Anterior cingulate cortex (tissue), 58 donors: ENCODE measurements around the gene CCT7.
A peak's percentile ranks its signal among the peaks of the same experiment; 100 is the strongest.

Experiments
- DNase-seq, 58 donors: peaks; one replicate each; lab custom pipeline; 2025; lab: John Stamatoyannopoulos, UW

The CCT7 gene

DNA sequence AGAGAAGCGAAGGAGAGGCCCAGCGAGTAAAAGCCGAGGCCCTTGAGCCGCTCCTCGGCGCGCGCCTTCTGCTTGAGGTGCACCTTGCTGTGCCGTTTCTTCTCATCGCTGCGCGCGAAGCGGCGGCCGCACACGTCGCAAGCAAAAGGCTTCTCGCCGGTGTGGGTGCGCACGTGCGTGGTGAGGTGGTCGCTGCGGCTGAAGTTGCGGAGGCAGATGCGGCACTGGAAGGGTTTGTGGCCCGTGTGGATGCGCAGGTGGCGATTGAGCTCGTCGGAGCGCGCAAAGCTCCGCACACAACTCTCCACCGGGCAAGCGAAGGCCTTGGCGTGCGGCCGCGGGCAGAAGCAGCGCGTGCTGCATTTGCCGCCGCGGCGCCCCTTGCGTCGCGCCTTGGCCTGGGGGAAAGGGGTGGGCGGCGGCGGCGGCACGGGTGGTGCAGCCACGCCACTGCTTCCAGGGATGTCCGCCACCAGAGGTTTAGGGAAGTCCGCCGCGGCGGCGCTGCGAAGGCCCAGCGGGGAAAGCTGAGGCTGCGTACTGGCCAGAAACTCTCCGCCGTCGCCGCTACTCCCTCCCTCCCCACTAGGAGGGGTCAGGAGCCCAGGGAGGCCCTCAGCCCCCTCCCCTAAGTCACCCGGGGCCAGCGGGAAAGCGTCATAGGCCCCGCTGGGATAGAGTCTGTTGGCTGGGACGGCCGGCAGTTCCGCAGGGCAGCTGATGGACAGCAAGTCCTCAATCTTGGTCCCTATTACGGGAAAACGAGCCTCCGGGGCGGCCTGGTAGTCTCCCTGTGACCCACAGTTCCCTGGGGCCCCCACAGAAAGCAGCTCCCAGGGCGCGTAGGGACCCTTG, 57.6 kb downstream of the CCT7 start:
- DNase-seq = no peak

DNA sequence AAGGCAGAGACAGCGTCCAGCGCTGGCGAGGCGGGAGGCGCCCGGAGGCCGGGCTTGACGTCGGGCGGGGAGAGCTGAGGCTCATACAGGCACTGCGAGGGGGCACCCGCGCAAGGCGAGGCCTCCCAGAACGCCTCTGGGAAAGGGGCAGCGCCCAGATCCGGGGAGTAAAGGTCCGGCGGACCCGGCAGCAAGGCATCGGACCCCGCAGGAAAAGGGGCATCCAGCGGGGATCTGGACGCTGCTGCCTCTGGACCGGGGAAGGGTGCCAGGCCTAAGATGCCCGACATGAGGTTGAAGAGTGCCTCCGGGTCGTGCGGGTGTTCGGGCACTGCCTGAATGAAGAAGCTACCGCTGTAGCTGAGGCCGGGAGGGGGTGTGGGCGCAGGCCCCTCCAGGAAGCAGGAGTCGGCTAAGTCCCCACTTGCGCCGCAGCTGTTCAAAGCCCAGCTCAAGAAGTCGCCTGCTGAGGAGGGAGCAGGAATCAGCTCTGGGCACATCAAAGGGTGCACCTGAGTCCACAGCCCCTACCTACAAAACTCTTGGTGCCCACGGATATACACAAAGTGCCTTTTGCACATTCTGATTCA, 58.3 kb downstream of the CCT7 start:
- no peak for DNase-seq

DNA sequence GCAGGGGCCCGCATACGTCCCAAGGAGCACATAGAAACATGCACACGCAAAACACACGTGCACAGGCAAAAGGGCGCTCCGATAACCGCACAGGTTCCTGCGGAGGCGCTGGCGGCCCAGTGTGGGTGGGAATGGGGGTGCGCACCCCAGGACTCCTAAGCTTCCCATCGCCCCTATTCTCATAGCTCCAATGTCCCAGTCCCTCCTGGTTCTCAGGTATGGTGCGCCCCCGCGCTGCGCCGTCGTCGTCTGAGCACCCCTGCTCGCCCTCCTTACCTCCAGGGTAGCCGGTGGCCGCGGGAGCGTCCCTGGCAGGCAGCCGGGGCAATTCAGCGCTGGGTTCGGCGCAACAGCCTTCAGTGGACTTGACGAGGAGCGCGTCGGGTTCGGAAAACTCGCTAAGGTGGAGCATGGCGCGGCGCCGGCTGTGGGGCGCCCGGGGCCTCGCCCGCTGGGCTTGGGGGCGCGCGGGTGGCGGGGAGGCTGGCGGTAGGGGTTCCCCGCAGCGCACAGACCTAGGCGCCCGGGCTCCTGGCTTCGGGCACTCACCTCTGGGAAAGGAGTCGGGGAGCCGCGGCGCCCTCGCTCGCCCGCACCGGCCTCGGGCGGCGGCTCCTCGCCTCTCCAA, 58.9 kb downstream of the CCT7 start:
- no peak for DNase-seq

DNA sequence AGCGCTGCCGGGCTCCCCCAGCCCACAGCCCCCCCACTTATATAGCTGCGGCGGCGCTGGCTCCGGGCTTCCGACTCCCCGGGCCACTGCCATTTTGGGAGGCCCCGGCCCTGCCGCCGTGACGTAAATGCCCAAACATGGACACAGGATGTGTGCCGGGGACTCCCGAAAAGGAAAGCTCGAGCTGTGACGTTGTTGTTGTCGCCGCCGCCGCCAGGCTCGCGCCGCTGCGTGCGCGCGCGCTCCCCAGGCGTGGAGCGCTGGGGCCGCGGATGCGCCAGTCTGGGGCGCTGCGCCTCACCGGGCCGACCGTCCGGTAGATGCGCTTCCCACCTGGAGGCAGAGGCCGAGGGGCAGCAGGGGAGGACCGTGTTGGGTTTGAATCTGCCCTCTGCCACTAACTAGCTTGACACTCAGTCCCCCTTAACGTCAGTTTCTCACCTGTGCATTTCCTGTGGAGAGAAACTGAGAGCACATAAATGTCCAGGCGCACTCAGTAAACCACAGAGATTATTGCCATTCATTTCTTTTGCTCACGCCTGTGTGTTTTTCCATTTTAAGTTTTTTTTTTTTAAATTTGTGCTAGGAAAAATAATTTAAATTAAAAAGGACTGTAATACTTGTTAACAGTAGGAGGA, 59.5 kb downstream of the CCT7 start, which contains the start of gene EGR4:
Gene EGR4, minus strand, starts transcription at position 15 of the 638 bp plus-strand sequence. CDS start 231 bp downstream, outside the sequence.
- peak in 52 of 58 donors; percentile 11 to 91 (median 62) for DNase-seq

DNA sequence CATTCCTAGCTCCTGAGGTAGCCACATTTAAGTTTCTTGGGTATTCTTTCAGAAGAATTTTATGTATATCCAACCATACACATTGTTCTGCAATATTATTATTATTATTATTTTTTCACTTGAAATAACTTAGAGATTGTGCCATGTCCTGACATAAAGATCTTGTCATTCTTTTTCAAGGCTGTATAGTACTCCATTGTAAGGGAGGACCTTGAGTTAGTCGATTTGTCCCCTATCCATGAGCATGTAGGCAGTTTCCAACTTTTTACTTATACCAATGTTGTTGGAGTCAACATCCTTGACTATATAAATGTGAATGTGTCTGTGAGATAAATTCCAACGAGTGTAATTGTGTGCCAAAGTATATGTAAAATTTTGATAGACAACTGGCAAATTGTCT, 60.1 kb downstream of the CCT7 start:
- no peak for DNase-seq

DNA sequence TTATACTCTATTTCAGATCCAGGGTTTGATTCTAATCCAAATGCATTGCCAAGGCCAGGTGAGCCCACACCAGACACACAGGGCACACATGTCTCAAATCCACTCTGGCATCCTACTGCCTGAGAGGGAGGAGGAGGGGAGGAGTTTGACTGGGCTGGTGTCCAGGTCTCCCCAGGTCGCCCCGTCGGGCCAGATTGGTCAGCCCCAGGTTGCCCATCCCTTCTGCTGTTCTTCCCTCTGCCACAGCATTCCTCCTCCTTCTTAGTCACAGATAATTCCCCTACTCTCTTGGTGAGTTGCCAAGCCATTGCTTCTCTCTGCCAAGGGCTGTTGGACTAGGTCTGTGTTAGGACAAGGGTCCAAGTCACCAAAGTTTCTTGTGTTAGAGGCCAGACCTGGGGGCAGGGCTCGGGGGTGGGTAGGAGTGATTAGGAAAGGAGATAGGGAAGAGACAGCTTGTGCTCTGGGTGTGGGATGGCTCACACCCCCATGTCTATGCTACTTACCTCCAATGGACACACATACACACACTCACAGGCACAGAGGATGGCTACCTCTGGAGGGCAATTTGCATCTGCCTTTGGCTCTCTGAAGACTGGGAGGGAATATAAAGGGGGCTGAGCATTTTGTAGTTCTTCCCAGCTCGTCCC, 61.8 kb downstream of the CCT7 start:
- no peak for DNase-seq

DNA sequence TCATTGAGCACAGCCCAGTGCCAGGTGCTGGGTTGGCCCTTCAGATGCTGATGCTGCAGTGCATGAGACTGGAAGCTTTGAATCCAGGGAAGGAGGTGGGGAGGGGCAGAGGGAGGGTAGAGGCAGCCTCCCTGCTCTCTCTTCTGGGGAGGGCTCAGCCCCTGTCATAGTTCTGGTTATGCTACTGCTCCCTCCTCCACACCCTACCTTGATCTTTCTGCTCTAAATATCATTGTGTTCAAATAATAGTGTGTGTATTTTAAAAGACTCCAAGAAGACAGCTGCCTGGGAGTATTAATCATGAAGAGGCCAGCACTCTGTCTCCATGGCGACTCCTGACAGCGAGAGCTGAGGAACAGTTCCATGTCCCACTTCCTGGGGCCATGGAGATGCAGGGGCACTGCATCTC, 63.0 kb downstream of the CCT7 start:
- DNase-seq = peak in 8 of 58 donors; percentile 9 to 42 (median 25)

DNA sequence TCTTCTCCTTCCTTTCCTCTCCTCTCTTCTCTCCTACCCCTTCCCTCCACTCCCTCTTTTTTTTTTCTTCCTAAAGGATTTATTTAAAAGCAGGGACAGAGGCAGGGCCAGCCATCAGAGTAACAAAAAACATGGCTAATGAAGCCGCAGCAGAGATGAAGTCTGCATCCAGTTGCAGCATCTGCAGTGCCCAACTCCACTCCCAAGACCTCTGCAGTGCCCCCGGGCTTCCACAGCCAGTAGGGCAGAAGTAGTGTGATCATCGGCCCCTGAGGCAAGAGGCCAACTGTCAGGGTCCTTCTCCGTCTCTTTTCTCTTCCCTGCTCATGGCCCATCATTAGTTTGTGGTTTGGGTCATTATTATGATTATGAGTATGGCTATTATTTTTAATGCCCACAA, 63.5 kb downstream of the CCT7 start:
- no peak for DNase-seq

DNA sequence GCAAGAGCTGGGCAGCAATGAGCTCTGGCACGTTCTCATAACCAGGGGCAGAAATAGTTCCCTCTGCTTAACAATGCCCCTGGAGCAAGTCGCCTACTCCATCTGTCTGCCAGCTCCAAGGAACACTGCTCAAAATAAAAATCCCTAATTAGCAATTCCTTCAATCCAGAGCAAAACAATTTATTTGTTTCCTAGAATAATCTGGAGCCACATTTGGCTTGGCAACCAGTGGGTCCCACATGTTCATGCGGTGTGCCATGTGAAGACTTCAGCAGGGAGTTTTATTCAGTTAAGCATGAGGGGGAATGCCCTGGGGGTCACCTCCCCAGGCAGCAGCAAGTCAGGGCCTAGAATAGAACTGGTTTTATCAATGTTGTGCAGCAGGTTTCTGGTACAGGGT, 66.8 kb downstream of the CCT7 start:
- DNase-seq = no peak

DNA sequence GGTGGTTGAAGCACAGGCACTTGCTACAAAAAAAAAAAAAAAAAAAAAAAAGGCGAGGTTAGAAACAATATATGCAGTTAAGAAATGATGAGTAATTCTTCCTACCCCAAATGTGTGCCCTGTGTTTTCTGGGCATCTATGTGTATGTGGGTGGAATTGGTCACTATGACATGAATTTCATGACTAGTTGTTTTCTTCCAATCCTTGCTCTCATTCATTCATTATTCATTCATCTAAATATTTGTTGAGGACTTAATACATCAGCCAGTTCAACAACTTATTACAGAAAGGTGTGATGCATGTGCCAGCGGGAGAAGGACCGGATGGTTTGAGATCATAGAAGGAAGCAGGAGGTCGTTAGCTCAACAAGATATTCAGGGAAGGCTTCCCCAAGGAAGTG, 67.5 kb downstream of the CCT7 start:
- no peak for DNase-seq
